ENCODE results near the gene ESAM.
"Not testable (repeated sequence)": the region's sequence is repeated elsewhere in the genome, so short reads cannot be mapped to it uniquely, and the experiment has no call there.

The ESAM gene

GRCh38 chr11:124762105-124762623, at the start of gene ESAM:
TSS of gene ESAM (minus strand) at chr11:124762290. CDS start at chr11:124762154, 136 bp downstream.
- no peak for DNase-seq

- no peak for DNase-seq
Observed at GRCh38 chr11:124811399-124812125, 49.5 kb upstream of the ESAM start.

GRCh38 chr11:124807660-124808270, 45.7 kb upstream of the ESAM start:
- DNase-seq, result no peak

- no peak for DNase-seq
Observed at GRCh38 chr11:124807201-124807600, 45.1 kb upstream of the ESAM start.

GRCh38 chr11:124804884-124805283, 42.8 kb upstream of the ESAM start:
- no peak for DNase-seq

GRCh38 chr11:124801636-124802312, 39.7 kb upstream of the ESAM start:
- no peak for DNase-seq

GRCh38 chr11:124801014-124801413, 38.9 kb upstream of the ESAM start:
- DNase-seq, result no peak

GRCh38 chr11:124800226-124800929, 38.3 kb upstream of the ESAM start, which contains the start of gene MSANTD2:
TSS of gene MSANTD2 (minus strand) at chr11:124800406. CDS start at chr11:124800380, 26 bp downstream.
- DNase-seq, result peak; percentile 35

GRCh38 chr11:124799348-124800225, 37.5 kb upstream of the ESAM start:
- no peak for DNase-seq

- DNase-seq, result no peak
Observed at GRCh38 chr11:124798991-124799347, 36.9 kb upstream of the ESAM start.

- no peak for DNase-seq
Observed at GRCh38 chr11:124796312-124796711, 34.2 kb upstream of the ESAM start.

GRCh38 chr11:124793466-124794278, 31.6 kb upstream of the ESAM start:
- peak; percentile 10 for DNase-seq

- no peak for DNase-seq
Observed at GRCh38 chr11:124791626-124792341, 29.7 kb upstream of the ESAM start.

GRCh38 chr11:124788521-124788920, 26.4 kb upstream of the ESAM start:
- DNase-seq, result no peak

GRCh38 chr11:124784051-124784450, 22.0 kb upstream of the ESAM start:
- no peak for DNase-seq

GRCh38 chr11:124783002-124783401, 20.9 kb upstream of the ESAM start:
- DNase-seq, result no peak

- DNase-seq, result no peak
Observed at GRCh38 chr11:124779568-124779967, 17.5 kb upstream of the ESAM start.

- no peak for DNase-seq
Observed at GRCh38 chr11:124778281-124778680, 16.2 kb upstream of the ESAM start.

GRCh38 chr11:124776865-124777645, 15.0 kb upstream of the ESAM start:
- no peak for DNase-seq

GRCh38 chr11:124770959-124771358, 8.9 kb upstream of the ESAM start:
- not testable (repeated sequence) for DNase-seq

Data from SHP77 treated with DMSO at 0.1 percent for 48 hours (cell line).